GM10248 (cell line): ENCODE data around the gene DCTN3.

ENCODE experiments used
- CTCF ChIA-PET: fragments of 300-600 bp; sonication (Branson Sonifier 250); formaldehyde crosslinking; extraction: SDS; loops from one replicate; lab custom pipeline; 2021; ENCODE audit warnings: antibody characterized with exemption; lab: Yijun Ruan, JAX
- POLR2A ChIA-PET: fragments of 350-650 bp; sonication (Branson Sonifier 250); formaldehyde crosslinking; extraction: SDS; loops from one replicate; lab custom pipeline; 2020; ENCODE audit warnings: antibody characterized with exemption; lab: Yijun Ruan, JAX
- DNase-seq: peaks from one replicate; pipeline ENCODE4 v3.0.0; 2012; ENCODE audit errors: extremely low spot score
- TF ChIP-seq, protein P1 (sequence below): IDR thresholded peaks from 2 replicates; pipeline ENCODE4 v1.5.1; 2012; ENCODE audit warnings: mild to moderate bottlenecking, low read depth; ENCODE audit errors: extremely low read depth, missing control alignments, control extremely low read depth

The DCTN3 gene

DNA sequence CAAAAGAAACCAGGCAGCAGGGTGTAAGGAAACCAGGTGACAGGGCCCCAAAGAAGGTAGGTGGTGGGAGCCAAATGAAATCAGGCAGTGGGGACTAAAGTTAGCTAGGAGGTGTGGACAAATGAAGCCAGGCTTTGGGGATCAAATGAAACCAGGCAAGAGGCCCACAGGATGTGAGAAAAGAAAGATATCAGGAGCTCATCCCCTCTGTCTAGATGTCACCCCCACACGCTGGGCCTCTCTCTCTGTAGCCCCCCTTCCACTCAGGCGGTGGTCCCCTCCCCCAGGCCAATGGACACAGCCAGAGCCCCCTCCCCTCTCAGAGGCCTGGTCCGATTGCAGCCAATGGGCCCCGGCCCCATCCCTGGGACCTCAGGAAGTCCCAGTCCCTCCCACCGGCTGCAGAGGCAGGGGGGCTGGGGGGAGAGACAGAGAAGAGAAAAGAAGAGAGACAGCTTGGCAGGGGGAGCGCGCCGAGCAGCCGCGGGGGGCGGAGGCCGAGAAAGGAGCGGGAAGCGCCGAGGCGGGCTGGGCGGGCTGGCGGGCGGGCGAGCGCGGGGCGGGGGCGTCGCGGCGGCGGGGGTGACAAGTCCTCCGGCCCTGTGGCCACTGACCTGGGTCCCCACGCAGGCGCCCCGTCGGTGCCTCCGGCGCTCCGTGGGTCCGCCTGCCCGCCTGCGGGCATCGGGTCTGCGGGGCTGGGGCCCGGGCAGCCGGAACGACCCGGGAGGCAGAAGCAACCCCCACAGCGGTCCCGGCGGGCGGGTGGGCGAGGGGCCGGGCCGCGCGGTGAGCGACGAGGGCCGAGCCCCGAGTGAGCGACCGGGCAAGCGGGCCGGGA, 42.7 kb downstream of the DCTN3 start:
- no peak for DNase-seq
- TF ChIP-seq, protein P1, sequence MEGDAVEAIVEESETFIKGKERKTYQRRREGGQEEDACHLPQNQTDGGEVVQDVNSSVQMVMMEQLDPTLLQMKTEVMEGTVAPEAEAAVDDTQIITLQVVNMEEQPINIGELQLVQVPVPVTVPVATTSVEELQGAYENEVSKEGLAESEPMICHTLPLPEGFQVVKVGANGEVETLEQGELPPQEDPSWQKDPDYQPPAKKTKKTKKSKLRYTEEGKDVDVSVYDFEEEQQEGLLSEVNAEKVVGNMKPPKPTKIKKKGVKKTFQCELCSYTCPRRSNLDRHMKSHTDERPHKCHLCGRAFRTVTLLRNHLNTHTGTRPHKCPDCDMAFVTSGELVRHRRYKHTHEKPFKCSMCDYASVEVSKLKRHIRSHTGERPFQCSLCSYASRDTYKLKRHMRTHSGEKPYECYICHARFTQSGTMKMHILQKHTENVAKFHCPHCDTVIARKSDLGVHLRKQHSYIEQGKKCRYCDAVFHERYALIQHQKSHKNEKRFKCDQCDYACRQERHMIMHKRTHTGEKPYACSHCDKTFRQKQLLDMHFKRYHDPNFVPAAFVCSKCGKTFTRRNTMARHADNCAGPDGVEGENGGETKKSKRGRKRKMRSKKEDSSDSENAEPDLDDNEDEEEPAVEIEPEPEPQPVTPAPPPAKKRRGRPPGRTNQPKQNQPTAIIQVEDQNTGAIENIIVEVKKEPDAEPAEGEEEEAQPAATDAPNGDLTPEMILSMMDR, result no peak
- ChIA-PET CTCF (interaction anchor here (1.0 to 1.2 kb wide), 4 partner anchors 9 to 111 kb away, joined by 3 to 4 read pairs (median 3); no protein-coding TSS in a partner anchor), POLR2A (no interaction called here)

DNA sequence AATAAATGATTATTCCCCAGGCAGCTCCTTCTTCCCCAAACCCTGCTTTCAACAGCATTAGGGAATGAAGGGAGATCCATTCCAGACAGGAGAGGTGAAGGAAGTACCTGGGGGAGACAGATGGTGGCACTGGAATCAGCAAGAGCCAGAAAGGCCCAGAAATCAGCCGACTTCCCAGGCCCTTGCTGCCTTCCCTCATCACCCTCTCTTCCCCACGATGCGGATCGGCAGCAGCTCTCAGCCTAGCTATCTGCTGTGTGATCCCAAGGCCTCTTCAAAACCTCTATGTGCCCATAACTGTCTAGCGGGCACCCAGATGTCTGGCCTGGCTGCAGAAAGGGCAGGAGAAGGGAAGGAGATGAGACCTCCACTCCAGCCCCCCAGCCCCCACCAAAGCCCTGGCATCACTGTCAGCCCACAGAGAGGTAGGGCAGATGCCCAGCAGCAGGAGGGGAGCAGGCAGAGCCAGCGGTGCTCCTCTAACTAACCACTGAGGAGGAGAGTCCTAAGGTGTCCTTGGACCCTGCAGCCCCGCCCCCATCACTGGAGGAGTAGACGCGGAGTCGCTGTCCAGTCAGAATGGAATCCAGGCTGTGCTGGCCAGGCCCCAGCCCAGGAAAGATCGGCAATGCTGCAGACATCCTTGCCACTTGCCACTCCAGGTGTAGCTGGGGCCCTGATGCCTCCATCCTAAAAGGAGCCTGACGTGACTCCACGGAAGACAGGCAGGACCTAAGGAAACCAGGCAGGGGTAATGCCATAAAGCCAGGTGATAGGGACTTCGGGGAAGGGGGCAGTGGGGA, 43.5 kb downstream of the DCTN3 start:
- POLR2A ChIA-PET, result no interaction called here
- CTCF ChIA-PET, result interaction anchor here (1.1 to 3.7 kb wide), 4 partner anchors 10 to 58 kb away, joined by 3 to 15 read pairs (median 3); no protein-coding TSS in a partner anchor
- no peak for DNase-seq
- TF ChIP-seq, protein P1, result no peak

DNA sequence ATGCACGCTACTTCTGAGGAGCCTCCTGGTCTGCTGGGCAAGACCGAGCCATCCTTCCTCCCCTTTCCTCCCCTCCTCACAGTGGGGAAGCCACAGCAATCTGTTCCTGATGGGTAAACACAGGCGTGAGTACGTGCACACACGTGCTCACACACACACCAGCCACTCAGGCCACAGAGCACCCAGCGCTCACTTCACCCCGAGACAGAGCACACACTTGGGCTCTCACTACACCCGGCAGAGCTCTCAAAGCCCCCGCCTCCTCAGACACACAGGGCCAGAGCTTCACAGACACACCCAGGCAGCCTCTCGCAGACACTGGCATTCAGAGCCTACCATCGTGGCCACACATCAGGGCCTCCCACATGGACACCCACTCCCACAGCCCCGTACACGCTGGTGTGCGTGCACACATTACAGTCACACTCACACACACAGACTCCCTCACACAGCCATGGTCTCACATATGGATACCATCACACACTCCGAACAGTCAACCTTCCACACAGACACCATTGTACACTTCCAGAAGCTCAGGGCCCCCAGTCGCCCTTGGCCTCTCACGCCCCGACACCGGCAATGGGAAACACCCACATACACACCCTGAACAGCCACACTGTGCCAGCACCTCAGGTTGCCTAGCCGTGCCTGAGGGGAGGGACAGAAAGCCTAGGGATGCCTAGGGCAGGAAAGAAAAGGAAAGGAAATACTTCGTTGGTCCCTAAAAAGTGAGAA, 44.3 kb downstream of the DCTN3 start:
- ChIA-PET CTCF (interaction anchor here (1.1 to 3.7 kb wide), 3 partner anchors 11 to 28 kb away, joined by 3 to 15 read pairs (median 3); no protein-coding TSS in a partner anchor), POLR2A (no interaction called here)
- TF ChIP-seq, protein P1, result no peak

GRCh38 chr9:34575241-34575640, 45.1 kb downstream of the DCTN3 start:
- no peak for DNase-seq
- ChIA-PET CTCF (interaction anchor here (3.7 kb wide), 1 partner anchor 17 kb away, joined by 15 read pairs; no protein-coding TSS in a partner anchor), POLR2A (no interaction called here)
- TF ChIP-seq, protein P1, result no peak

More for the DNA sequence above, 44.3 kb downstream of the DCTN3 start:
- no peak for DNase-seq

DNA sequence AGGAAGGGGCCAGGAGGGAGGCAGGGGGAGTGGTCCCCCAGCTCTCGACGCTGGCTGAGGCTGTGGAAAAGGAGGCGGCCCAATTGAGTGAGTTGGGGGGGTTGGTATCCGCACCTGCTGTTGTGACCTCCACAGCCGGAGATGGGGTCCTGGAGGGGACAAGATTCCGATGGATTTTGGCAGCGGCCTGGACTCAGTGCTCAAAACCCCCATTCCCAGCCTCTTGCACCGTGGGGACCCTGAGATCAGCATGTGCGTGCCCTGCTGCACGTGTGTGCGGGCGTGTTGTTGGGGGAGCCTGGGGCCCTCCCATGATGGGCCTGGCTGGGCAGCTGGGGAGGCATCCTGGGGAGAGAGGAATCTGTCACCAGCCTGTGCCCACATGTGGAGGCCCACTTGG, 45.7 kb downstream of the DCTN3 start:
- no peak for DNase-seq
- TF ChIP-seq, protein P1, result no peak
- CTCF ChIA-PET, result interaction anchor here (0.9 to 3.7 kb wide), 2 partner anchors 17 to 29 kb away, joined by 3 to 15 read pairs; no protein-coding TSS in a partner anchor
- POLR2A ChIA-PET, result no interaction called here
